ENCODE measurements around the gene ELOF1. TPM values are rescaled to one million over a fixed set of nuclear protein-coding genes. Genes with fewer than 3 reads are reported as not detected.
A peak's percentile ranks its signal among the peaks of the same experiment; 100 is the strongest.

Gene ELOF1
- total RNA-seq, 1 donor from 2014 or later: 44.3 TPM

- H3K9me3 ChIP-seq: no peaks in the 10 kb centered on the region
- H3K4me3 ChIP-seq: no peak overlapping the region
- peaks cover 24% of the 10 kb centered on the region for H3K36me3 ChIP-seq
- DNase-seq (no peak), ATAC-seq (no peak)
- intact Hi-C loops (cut with DNase I): no loop called here
- TF ChIP-seq, protein P1, sequence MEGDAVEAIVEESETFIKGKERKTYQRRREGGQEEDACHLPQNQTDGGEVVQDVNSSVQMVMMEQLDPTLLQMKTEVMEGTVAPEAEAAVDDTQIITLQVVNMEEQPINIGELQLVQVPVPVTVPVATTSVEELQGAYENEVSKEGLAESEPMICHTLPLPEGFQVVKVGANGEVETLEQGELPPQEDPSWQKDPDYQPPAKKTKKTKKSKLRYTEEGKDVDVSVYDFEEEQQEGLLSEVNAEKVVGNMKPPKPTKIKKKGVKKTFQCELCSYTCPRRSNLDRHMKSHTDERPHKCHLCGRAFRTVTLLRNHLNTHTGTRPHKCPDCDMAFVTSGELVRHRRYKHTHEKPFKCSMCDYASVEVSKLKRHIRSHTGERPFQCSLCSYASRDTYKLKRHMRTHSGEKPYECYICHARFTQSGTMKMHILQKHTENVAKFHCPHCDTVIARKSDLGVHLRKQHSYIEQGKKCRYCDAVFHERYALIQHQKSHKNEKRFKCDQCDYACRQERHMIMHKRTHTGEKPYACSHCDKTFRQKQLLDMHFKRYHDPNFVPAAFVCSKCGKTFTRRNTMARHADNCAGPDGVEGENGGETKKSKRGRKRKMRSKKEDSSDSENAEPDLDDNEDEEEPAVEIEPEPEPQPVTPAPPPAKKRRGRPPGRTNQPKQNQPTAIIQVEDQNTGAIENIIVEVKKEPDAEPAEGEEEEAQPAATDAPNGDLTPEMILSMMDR (IDR thresholded peaks at IDR 0.05): no peak
- H3K27ac ChIP-seq: no peak overlapping the region
- no peaks in the 10 kb centered on the region for H3K4me1 ChIP-seq
- H3K27me3 ChIP-seq (ENCODE audit: low read depth): no peaks in the 10 kb centered on the region
Observed at GRCh38 chr19:11549386-11549953, 9.6 kb downstream of the ELOF1 start.

DNA sequence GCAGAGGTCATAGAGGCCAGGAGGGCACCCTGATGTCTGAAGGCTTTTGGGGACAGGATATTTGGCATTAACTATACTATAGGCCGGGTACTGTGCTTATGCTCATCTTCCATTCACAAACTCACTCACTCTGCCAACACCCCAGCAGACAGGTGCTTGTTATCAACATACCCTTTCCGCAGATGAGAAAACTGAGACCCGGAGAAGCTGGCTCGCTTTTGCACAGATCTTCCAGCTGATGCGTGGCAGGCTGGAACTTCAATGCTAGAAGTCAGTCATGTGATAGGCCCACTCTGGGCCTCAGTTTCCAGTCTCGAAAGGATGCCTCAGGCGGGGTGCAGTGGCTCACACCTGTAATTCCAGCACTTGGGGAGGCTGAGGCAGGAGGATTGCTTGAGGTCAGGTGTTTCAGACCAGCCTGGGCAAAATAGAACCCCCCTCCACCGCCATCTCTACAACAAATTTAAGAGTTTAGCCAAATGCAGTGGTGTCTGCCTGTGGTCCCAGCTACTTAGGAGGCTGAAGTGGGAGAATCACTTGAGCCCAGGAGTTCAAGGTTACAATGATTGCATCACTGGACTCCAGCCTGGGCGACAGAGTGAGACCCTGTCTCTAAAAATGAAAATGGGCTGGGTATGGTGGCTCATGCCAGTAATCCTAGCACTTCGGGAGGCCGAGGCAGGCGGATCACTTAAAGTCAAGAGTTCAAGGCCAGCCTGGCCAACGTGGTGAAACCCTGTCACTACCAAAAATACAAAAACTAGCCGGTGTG, 10.9 kb downstream of the ELOF1 start:
- H3K27ac ChIP-seq: no peak overlapping the region
- no peaks in the 10 kb centered on the region for H3K4me1 ChIP-seq
- TF ChIP-seq, protein P1 (IDR thresholded peaks at IDR 0.05): no peak
- H3K27me3 ChIP-seq (ENCODE audit: low read depth): no peaks in the 10 kb centered on the region
- H3K9me3 ChIP-seq: no peaks in the 10 kb centered on the region
- H3K36me3 ChIP-seq: peaks cover 13% of the 10 kb centered on the region
- no peak overlapping the region for H3K4me3 ChIP-seq
- intact Hi-C loops (cut with DNase I): no loop called here
- DNase-seq (no peak), ATAC-seq (no peak)

DNA sequence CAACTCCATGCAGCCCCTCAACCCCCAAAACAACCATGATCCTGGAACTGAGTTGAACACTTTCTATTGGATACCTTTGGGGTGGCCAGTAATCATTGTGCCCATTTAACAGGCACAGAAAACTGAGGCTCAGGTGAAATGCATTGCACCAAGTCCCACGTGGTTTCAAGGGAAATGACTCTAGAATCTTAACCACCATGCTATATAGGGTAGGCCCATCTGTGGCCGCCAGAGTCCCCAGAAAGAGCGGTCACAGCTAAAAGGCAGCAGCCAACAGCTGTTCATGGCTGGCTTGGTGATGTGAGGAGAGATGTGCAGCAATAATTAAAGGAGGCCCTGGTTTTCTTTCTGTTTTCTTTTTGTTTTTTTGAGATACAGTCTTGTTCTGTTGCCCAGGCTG, 17.8 kb downstream of the ELOF1 start:
- no peak for DNase-seq

GRCh38 chr19:11540645-11541044, 18.4 kb downstream of the ELOF1 start:
- no peak for DNase-seq
- no peaks in the 10 kb centered on the region for H3K36me3 ChIP-seq
- H3K9me3 ChIP-seq: no peaks in the 10 kb centered on the region
- H3K27ac ChIP-seq: no peak overlapping the region
- H3K27me3 ChIP-seq (ENCODE audit: low read depth): peaks cover 20% of the 10 kb centered on the region
- H3K4me1 ChIP-seq: peaks cover 4% of the 10 kb centered on the region
- intact Hi-C loops (cut with DNase I): no loop called here
- H3K4me3 ChIP-seq: no peak overlapping the region
- ATAC-seq: no peak
- TF ChIP-seq, protein P1 (IDR thresholded peaks at IDR 0.05): no peak

More for the DNA sequence above, 17.8 kb downstream of the ELOF1 start:
- intact Hi-C loops (cut with DNase I): no loop called here
- Histone ChIP-seq H3K4me1 (no peaks in the 10 kb centered on the region), H3K4me3 (no peak overlapping the region), H3K36me3 (no peaks in the 10 kb centered on the region), H3K27ac (no peak overlapping the region), H3K27me3 (ENCODE audit: low read depth) (peaks cover 20% of the 10 kb centered on the region), H3K9me3 (no peaks in the 10 kb centered on the region)
- TF ChIP-seq, protein P1 (IDR thresholded peaks at IDR 0.05): no peak
- no peak for ATAC-seq

DNA sequence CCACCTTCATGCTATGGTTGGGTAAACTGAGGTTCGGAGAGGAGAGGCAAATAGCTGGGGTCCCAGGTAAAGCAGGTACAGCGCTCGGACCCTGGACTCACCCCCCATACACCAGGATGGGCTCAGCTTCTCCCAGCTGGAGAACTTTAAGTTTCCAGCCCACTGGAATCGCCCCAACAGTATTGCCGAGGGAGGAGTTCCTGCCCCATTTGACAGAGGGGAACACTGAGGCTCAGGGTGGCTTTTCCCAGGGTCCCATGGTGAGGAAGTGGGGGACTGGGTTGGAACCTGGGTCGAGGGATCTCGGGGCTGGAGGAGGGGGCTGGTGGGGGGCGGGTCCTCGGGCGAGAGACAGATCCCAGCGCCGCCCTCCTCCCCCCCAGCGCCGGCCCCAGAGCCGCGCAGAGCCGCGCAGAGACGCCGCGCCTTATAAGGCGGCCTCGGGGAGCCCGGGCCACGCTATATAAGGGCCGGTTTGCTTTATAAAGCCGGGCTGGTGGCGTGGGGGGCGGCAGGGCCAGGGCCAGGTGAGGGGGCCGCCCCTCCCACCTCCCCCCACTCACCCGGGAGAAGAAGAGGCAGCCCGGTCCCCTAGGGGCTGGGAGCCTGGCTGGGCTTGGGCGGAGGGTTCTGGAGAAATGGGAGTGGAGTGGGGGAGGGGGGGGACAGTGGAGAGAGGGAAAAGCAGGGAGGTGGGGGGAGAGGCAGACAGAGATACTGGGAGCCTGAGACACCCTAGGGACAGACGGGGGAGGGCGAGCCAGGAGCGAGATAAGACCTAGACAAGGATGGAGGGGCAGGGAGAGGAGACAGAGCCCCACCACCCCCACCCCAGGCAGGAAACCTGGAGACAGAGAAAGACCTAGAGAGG, 19.3 kb downstream of the ELOF1 start:
- no peaks in the 10 kb centered on the region for H3K36me3 ChIP-seq
- peak overlapping the region; percentile 35 for H3K4me3 ChIP-seq
- peaks cover 20% of the 10 kb centered on the region for H3K27me3 ChIP-seq (ENCODE audit: low read depth)
- H3K9me3 ChIP-seq: no peaks in the 10 kb centered on the region
- peaks cover 7% of the 10 kb centered on the region for H3K4me1 ChIP-seq
- intact Hi-C loops (cut with DNase I): no loop called here
- ATAC-seq (no peak), DNase-seq (no peak)
- TF ChIP-seq, protein P1 (IDR thresholded peaks at IDR 0.05): no peak
- H3K27ac ChIP-seq: peak overlapping the region; percentile 31
